H7 (cell line): ENCODE data around the gene SSBP2. TPM values are rescaled to one million over a fixed set of nuclear protein-coding genes. Genes with fewer than 3 reads are reported as not detected.
"Not testable (repeated sequence)": the region's sequence is repeated elsewhere in the genome, so short reads cannot be mapped to it uniquely, and the experiment has no call there.

Experiments used
- DNase-seq: peaks from one replicate; pipeline ENCODE4 v3.0.0; 2012
- H3K27me3 ChIP-seq: 2 replicates; pipeline ENCODE4 v1.6.0; 2011; ENCODE audit warnings: mild to moderate bottlenecking, low read length; ENCODE audit not compliant: control insufficient read depth, insufficient read depth
- H3K36me3 ChIP-seq: replicated peaks from 2 replicates; pipeline ENCODE4 v1.5.1; 2011; ENCODE audit warnings: low read length; ENCODE audit not compliant: control insufficient read depth, insufficient read depth
- H3K4me3 ChIP-seq: 2 replicates; pipeline ENCODE4 v1.5.1; 2011; ENCODE audit warnings: low read depth, mild to moderate bottlenecking, control low read depth, low read length, moderate library complexity; ENCODE audit not compliant: insufficient read depth
- total RNA-seq: library from RNA; depleted of rRNA; stranded (reverse); fragments of >200 nt; shearing (Covaris generic); gene quantifications from 2 replicates; pipeline ENCODE4 v1.2.3, GENCODE V29; 2014

Gene SSBP2
- total RNA-seq, 1 experiment from 2014 or later: 26.1 TPM

DNA sequence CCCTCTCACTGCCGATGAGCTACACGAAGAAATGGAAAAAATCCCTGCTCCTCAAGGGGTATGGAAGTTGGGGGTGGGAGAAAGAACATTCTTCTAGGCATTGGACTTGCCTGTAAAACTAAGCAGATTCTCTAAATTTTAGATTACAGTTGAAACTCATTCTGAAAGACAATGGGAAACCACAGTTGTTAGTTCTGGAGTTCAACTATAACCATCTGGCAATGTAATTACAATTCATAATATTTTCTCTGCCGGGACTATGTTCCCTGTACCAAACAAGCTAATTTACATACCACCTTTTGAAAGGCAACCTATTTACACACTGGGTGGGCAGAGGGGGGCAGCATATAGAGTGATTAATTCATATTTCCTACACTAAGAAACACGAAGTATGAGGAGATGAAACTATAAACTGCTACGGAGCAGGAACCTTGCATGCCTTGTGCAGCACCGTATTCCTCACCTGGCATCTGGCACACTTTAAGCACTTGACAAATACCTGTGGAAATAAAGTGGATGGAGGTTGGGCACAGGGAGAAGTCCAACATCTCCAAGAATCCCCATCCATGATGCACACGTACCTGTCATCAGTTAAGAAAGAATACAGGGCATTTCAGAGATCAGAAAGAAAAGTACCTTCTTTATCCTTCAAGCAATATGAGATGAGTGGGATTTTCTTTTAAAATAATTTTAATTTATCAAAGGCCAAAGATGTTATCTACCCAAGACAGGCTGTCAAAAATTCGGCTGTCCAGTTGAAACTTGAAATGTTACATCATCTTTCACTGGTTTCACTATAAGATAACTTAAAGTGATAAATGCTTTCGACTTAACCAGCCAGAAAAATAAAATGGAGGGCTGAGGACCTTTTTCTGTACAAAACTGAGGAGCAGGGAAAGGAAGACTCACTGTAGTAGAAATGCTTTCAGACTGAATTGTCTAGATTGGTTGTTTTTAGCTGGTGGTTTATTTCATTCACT, 54.2 kb downstream of the SSBP2 start:
- DNase-seq: no peak
- no peaks in the 10 kb centered on the region for H3K27me3 ChIP-seq
- H3K36me3 ChIP-seq: no peaks in the 10 kb centered on the region
- H3K4me3 ChIP-seq: no peak overlapping the region

DNA sequence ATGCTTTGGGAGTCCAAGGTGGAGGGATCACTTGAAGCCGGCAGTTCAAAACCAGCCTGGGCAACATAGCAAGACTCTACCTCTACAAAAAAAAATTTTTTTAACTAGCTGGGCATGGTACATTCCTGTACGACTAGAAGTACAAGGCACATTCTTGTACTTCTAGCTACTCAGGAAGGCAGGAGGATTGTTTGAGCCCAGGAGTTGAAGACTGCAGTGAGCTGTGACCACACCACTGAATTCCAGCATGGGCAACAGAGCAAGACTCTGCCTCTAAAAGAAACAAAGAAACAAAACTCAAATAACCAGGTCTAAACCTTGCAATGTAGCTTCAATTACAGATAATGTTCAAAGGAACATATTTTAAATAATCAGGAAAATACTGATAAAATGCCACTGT, 56.2 kb downstream of the SSBP2 start:
- Histone ChIP-seq H3K27me3 (no peaks in the 10 kb centered on the region), H3K36me3 (no peaks in the 10 kb centered on the region), H3K4me3 (no peak overlapping the region)
- DNase-seq: no peak

DNA sequence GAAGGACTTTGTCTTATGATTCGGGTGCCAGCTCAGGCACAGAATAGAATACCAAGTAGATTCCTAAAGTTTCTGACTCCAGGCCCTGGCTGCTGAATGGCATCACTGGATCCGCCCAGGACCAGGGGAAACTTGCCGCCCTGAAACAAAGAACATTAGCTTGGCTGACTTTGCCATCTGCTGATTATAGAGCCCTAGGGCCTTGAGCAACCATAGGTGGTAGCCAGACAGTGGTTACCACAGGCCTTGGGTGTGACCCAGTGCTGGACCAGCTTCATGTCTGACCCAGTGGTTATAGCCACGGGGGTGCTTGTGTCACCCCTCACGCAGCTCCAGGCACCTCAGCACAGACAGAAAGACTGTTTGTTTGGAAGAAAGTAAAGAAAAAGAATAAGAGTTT, 62.7 kb downstream of the SSBP2 start:
- H3K36me3 ChIP-seq: no peaks in the 10 kb centered on the region
- DNase-seq: no peak
- no peak overlapping the region for H3K4me3 ChIP-seq
- no peaks in the 10 kb centered on the region for H3K27me3 ChIP-seq

DNA sequence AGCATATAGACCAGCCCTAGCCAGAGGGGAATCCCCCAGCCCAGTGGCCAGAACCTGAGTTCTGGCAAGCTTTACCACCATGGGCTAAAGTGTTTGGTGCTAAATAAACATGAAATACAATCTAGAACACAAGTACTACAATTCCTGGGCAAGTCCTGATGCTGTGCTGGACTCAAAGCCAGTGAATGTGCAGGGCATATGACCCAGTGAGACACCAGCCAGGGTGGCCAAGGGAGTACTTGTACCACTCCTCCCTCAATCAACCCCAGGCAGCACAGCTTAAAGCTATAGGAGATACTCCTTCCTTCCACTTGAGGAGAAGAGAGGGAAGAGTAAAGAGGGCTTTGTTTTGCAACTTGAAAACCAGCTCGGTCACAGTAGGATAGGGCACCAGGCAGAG, 63.6 kb downstream of the SSBP2 start:
- DNase-seq: no peak
- H3K27me3 ChIP-seq: no peaks in the 10 kb centered on the region
- H3K4me3 ChIP-seq: no peak overlapping the region
- H3K36me3 ChIP-seq: no peaks in the 10 kb centered on the region

DNA sequence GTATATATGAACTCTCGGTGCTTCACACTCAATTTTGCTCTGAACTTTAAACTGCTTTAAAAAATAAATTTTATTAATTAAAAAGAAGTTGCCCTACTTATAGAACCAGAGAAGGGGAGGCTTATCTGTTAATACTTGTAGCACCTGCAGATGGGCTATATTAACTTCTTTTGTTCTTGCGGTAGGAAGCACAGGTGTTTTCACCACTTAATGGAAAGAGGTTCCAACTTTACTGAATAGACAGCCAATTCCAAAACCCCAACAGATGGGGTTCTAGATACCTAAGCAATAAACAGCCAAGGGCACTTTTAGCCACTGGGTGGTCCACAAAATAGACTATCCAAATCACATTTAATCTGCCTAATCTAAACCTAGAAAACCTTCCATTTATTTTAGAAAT, 65.4 kb downstream of the SSBP2 start:
- Histone ChIP-seq H3K27me3 (no peaks in the 10 kb centered on the region), H3K36me3 (no peaks in the 10 kb centered on the region), H3K4me3 (no peak overlapping the region)
- DNase-seq: no peak

DNA sequence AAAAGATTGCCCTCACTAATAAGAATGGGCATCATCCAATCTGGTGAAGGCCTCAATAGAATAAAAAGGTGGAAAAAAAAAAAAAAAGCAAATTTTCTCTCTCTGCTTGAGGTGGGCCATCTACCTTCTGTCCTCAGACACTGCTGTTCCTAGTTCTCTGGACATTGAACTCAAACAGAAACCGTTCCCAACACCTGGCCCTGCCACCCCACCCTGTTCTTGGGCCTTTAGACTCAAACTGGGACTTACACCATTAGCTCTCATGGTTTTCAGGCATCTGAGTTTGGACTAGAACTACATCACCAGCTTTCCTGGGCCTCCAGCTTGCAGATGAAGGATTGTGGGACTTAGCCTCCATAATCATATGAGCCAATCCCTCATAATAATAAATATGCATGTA, 71.0 kb downstream of the SSBP2 start:
- no peaks in the 10 kb centered on the region for H3K36me3 ChIP-seq
- H3K27me3 ChIP-seq: no peaks in the 10 kb centered on the region
- no peak for DNase-seq
- H3K4me3 ChIP-seq: no peak overlapping the region

DNA sequence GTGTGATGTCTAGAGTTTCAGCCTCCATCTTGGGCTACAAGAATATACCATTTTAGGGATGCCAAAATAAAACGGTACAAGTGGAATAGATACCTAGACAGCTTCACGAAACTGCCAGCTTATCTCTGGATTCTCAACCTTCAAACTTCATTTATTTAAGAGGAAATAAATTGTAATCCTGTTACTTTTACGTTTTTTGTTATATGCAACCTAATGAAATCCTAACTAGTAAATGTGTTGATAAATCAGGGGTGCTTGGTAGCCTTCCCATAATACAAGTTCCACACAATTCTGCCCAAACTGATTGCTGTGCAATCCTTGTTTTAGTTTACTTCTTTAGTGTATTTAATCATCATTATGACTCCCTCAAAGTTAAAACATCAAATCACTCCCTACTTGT, 75.5 kb downstream of the SSBP2 start:
- H3K27me3 ChIP-seq: no peaks in the 10 kb centered on the region

DNA sequence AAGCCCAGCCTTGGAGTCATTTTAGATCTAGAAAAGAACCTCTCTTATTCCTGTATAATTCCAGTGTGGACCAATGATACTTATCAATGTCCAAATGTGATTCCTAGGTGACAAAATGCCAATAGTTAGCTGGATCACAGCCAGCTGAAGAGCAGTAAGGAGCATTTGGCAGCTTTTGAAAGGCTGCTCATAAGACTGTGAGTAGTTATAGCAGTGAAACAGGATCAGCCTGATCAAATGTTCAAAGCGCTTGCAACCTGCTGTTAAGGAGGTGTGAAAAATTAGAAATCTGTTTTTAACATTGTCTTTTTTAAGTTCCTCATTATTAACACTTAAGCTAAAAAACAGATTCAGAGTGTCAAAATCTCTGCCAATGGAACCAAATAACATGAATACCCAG, 85.1 kb downstream of the SSBP2 start:
- Histone ChIP-seq H3K4me3 (no peak overlapping the region), H3K36me3 (no peaks in the 10 kb centered on the region), H3K27me3 (no peaks in the 10 kb centered on the region)
- DNase-seq: no peak

More for the DNA sequence above, 75.5 kb downstream of the SSBP2 start:
- Histone ChIP-seq H3K4me3 (no peak overlapping the region), H3K36me3 (no peaks in the 10 kb centered on the region)
- no peak for DNase-seq

DNA sequence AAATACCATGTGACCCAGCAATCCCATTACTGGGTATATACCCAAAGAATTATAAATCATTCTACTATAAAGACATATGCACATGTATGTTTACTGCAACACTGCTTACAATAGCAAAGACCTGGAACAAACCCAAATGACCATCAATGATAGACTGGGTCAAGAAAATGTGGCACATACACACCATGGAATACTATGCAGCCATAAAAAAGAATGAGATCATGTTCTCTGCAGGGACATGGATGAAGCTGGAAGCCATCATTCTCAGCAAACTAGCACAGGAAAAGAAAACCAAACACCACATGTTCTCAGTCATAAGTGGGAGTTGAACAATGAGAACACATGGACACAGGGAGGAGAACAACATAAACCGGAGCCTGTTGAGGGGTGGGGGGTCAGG, 90.3 kb downstream of the SSBP2 start:
- not testable (repeated sequence) for H3K4me3 ChIP-seq, DNase-seq, H3K27me3 ChIP-seq, H3K36me3 ChIP-seq

DNA sequence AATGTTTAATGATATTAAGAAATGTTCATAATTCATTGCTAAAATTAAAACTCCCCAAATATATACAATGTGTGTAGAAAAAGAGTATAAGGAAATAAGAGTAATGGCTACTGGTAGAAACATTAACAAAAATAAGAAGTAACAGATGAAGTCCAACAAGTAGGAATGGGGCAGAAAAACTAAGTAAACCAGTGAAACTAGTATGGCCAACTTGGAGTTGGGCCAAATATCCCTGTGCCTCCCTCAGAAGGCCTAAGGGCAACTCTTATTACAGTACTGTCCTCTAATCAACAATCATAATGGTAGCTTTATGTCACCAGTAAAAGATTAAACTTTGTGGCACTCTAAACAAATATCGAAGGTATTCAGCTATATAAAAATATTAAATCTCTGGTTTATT, 93.5 kb downstream of the SSBP2 start:
- DNase-seq: no peak
- Histone ChIP-seq H3K36me3 (no peaks in the 10 kb centered on the region), H3K27me3 (no peaks in the 10 kb centered on the region), H3K4me3 (no peak overlapping the region)

DNA sequence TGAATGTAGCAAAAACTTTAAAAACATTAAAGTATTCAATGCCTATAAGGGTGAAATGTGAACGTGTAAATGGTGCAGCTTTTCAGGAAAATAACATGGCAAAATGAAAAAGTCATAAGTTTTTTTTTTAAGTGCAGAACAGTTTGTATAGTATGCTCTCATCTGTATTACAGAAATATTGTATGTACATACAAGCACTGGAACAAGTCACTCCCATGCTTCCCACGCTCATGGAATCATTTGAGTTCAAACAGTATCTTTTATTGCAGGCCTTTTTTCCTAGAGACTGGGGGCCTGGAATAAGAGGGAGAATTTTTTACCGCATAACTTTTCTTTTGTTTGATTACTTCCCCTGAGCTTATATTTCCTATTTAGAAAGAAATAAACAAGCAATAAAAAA, 94.1 kb downstream of the SSBP2 start:
- H3K36me3 ChIP-seq: no peaks in the 10 kb centered on the region
- no peaks in the 10 kb centered on the region for H3K27me3 ChIP-seq
- DNase-seq: no peak
- H3K4me3 ChIP-seq: no peak overlapping the region

DNA sequence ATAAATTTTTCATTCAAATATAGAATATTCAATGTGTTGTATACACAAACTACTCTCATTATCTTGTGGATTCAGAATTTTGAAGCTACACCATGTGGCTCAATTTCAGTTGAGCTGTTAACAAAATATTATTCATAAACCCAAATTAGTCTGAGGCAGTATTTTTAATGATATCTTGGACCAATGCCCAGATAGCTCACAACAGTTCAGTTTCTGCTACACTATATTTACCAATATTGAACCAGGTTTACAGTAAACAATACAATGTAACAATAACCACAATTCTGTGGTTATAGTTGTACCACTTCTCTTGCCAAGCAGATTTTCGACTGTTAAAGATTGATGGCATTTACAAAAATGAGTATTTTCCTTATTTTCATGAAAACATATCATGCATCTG, 99.9 kb downstream of the SSBP2 start:
- H3K36me3 ChIP-seq: no peaks in the 10 kb centered on the region
- no peak for DNase-seq
- no peaks in the 10 kb centered on the region for H3K27me3 ChIP-seq
- H3K4me3 ChIP-seq: no peak overlapping the region

DNA sequence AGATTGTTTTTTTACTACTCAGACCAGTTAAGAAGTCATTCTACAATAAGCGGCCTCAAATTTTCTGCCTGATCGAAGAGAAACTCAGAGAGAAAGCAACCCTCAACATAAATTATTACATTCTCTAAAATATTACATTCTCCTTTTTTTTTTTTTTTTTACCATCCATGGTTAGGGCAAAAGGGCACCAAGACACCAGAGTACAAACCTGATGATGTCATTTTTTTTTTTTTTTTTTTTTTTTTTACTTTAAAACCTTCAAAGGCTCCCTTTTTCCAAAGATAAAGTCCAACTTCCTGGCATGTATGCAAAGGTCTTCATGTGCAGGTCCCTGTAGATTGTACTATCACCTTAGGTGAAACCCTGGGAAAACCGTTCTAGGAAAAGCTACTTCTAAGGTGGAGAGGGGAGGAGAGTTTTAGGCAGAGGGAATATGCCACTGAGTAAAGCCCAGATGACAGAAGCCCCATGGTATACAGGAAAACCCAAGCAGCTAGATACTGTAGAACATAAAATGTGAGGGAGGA, 104.4 kb downstream of the SSBP2 start:
- DNase-seq: no peak
- no peak overlapping the region for H3K4me3 ChIP-seq
- no peaks in the 10 kb centered on the region for H3K27me3 ChIP-seq
- H3K36me3 ChIP-seq: no peaks in the 10 kb centered on the region

DNA sequence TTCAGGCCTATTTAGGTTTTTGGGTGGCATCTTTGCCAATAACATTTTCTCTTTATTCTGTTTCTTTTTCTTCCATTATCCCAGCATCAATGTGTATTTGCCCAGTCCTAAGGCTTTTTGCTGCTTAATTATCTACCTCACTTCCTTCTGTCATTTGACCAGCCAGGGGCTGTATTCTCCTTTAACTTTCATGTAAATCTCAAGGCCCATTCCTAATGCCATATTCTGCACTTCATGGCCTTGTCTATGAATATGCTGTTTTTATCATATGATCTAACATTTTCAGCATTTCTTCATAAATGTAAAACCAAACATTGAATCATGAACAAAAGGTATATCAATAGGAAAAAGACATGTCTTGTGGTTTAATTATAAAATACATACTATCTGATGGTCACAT, 108.7 kb downstream of the SSBP2 start:
- H3K36me3 ChIP-seq: no peaks in the 10 kb centered on the region
- H3K27me3 ChIP-seq: no peaks in the 10 kb centered on the region
- no peak overlapping the region for H3K4me3 ChIP-seq
- DNase-seq: no peak

DNA sequence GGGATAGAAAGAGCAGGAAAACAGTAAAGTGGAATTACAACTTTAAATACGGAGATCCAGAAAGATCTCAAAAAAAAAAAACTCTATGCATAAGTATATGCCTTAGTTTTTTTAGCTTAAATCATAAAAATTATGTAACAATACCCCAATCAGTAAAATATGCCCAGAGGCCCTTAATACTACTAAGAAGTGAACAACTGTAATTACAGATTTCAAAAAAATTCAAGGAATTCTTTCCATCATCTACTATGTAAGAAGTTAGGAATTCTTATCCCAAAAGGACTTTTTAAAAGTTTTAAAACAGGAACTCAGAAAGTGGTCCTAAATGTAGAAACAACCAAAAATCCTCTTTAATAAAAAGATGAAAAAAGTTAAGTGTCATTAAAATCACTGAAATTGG, 111.3 kb downstream of the SSBP2 start:
- Histone ChIP-seq H3K36me3 (no peaks in the 10 kb centered on the region), H3K4me3 (no peak overlapping the region), H3K27me3 (no peaks in the 10 kb centered on the region)
- no peak for DNase-seq
